ENCODE measurements around the gene NUCKS1. TPM values are rescaled to one million over a fixed set of nuclear protein-coding genes. Genes with fewer than 3 reads are reported as not detected.

Gene NUCKS1
- total RNA-seq, 4 donors from 2014 or later: 54.8 to 84.8 (median 71.2) TPM

GRCh38 chr1:205665201-205666045 is 84.6 kb downstream of the NUCKS1 start:
- ATAC-seq (ENCODE audit: low FRiP score): no peak
- no peak for DNase-seq (ENCODE audit: low spot score)
- TF ChIP-seq, protein P1, sequence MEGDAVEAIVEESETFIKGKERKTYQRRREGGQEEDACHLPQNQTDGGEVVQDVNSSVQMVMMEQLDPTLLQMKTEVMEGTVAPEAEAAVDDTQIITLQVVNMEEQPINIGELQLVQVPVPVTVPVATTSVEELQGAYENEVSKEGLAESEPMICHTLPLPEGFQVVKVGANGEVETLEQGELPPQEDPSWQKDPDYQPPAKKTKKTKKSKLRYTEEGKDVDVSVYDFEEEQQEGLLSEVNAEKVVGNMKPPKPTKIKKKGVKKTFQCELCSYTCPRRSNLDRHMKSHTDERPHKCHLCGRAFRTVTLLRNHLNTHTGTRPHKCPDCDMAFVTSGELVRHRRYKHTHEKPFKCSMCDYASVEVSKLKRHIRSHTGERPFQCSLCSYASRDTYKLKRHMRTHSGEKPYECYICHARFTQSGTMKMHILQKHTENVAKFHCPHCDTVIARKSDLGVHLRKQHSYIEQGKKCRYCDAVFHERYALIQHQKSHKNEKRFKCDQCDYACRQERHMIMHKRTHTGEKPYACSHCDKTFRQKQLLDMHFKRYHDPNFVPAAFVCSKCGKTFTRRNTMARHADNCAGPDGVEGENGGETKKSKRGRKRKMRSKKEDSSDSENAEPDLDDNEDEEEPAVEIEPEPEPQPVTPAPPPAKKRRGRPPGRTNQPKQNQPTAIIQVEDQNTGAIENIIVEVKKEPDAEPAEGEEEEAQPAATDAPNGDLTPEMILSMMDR (IDR thresholded peaks at IDR 0.05): no peak

GRCh38 chr1:205664399-205665017 is 85.5 kb downstream of the NUCKS1 start:
- no peak for DNase-seq (ENCODE audit: low spot score)
- no peak for ATAC-seq (ENCODE audit: low FRiP score)
- TF ChIP-seq, protein P1 (IDR thresholded peaks at IDR 0.05): no peak

DNA sequence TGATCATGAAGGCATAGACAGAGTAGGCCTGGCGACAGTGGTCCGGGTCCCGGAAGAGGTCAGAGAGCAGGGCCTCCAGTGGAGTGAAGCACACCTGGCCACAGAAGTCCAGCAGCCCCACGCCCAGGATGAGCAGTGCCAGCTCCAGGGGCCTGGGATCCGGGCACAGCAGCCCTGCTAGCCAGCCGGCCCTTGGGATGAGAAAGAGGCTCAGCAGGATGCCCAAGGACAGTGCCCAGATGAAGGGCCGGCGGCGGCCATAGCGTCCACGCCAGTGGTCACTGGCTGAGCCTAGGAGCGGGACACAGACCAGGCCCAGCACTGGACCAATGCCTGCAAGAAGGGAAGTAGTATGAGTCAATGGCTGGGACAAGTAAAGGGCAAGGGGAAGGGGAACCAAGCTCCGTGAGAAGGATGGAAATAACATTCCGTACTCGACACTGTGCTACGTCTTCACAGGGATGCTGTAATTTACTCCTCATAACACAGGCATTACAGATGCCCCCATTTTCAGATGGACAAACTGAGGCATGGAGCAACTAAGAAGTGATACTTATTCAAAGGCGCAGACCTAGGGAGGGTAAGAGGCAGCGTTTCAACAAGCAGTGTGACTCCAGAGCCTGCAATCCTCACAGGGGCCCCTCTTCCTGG is 86.6 kb downstream of the NUCKS1 start:
- DNase-seq (ENCODE audit: low spot score) (no peak), ATAC-seq (ENCODE audit: low FRiP score) (no peak)
- TF ChIP-seq, protein P1 (IDR thresholded peaks at IDR 0.05): no peak

Small RNA genes lying within 50 kb of the gene (small RNA-seq; reads per million reads assigned to genes)
- not detected for gene RF00017
- not detected for gene RF00139

Other genes with a start within 250 kb of the NUCKS1 start
- 1 to 10 TPM; 2.8 to 9.0 (median 5.3) TPM for gene CDK18, start 245.5 kb downstream of the NUCKS1 start, total RNA-seq
- gene ELK4, start 118.2 kb downstream of the NUCKS1 start, total RNA-seq: 10 to 100 TPM; 20.7 to 37.5 (median 27.8) TPM
- gene SLC45A3, start 69.7 kb downstream of the NUCKS1 start, total RNA-seq: 1 to 10 TPM; 1.6 to 2.4 (median 2.1) TPM
- 10 to 100 TPM; 14.4 to 26.9 (median 20.0) TPM for gene RAB29, start 25.3 kb upstream of the NUCKS1 start, total RNA-seq
- 10 to 100 TPM; 15.3 to 33.1 (median 25.1) TPM for gene SLC41A1, start 63.0 kb upstream of the NUCKS1 start, total RNA-seq
- under 1 TPM; 0.19 to 0.74 (median 0.50) TPM for gene PM20D1, start 100.0 kb upstream of the NUCKS1 start, total RNA-seq
- gene SLC26A9, start 193.3 kb upstream of the NUCKS1 start, total RNA-seq: under 1 TPM in 2 of 4 donors, not detected in 2; 0.24 to 0.37 TPM

All from omental fat pad (tissue), 4 donors.